Muscle of back (tissue), 10 donors: ENCODE data around the gene SIDT2. TPM values are rescaled to one million over a fixed set of nuclear protein-coding genes. Genes with fewer than 3 reads are reported as not detected.

Source experiments
- polyA plus RNA-seq, 10 donors: library from polyadenylated mRNA; unstranded; fragments of 120-200 nt; gene quantifications; one replicate each; pipeline ENCODE4 v1.2.1, GENCODE V29; 2013; ENCODE audit not compliant: insufficient read length in 10 of 10

SIDT2 gene
- polyA plus RNA-seq, 10 donors: 23.0 to 42.5 (median 31.4) TPM

Other genes starting within 250 kb of the SIDT2 start
- gene SIK3, start 80.3 kb upstream of the SIDT2 start, polyA plus RNA-seq: 10 to 100 TPM; 28.3 to 42.5 (median 33.2) TPM
- 10 to 100 TPM; 40.7 to 57.2 (median 48.9) TPM for gene PAFAH1B2, start 34.5 kb upstream of the SIDT2 start, polyA plus RNA-seq
- gene TAGLN, start 20.6 kb downstream of the SIDT2 start, polyA plus RNA-seq: 100 to 1,000 TPM in 4 of 10 donors, 10 to 100 TPM in 6; 73.2 to 121 (median 92.2) TPM
- 10 to 100 TPM; 17.8 to 33.1 (median 22.9) TPM for gene PCSK7, start 53.3 kb downstream of the SIDT2 start, polyA plus RNA-seq
- gene RNF214, start 53.9 kb downstream of the SIDT2 start, polyA plus RNA-seq: 10 to 100 TPM; 13.5 to 22.5 (median 18.4) TPM
- 10 to 100 TPM in 8 of 10 donors, 1 to 10 TPM in 2; 8.7 to 17.1 (median 13.2) TPM for gene BACE1-AS, start 112.6 kb downstream of the SIDT2 start, polyA plus RNA-seq
- gene BACE1, start 137.5 kb downstream of the SIDT2 start, polyA plus RNA-seq: 10 to 100 TPM; 31.7 to 41.2 (median 37.8) TPM
- gene CEP164, start 149.1 kb downstream of the SIDT2 start, polyA plus RNA-seq: 10 to 100 TPM in 8 of 10 donors, 1 to 10 TPM in 2; 9.5 to 18.6 (median 13.3) TPM